ENCODE measurements around the gene OBP2A.

Gene OBP2A

DNA sequence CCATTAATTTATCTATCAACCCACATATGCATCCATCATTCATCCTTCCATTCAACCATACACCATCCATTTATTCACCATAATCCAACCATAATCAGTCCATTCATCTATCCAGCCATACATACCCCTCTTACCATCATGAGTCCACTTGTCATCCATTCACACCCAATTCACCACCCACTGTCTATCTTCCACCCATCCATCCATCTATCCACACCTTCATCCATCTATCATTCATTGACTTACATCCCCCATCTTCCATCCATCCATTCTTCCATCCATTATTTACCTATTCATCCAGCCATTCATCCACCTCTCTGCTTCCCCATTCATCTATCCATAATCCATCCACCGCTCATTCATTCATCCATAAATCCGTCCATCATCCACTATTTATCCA, 33.4 kb downstream of the OBP2A start:
- no peak for DNase-seq (ENCODE audit: low read depth in 2 of 2)

DNA sequence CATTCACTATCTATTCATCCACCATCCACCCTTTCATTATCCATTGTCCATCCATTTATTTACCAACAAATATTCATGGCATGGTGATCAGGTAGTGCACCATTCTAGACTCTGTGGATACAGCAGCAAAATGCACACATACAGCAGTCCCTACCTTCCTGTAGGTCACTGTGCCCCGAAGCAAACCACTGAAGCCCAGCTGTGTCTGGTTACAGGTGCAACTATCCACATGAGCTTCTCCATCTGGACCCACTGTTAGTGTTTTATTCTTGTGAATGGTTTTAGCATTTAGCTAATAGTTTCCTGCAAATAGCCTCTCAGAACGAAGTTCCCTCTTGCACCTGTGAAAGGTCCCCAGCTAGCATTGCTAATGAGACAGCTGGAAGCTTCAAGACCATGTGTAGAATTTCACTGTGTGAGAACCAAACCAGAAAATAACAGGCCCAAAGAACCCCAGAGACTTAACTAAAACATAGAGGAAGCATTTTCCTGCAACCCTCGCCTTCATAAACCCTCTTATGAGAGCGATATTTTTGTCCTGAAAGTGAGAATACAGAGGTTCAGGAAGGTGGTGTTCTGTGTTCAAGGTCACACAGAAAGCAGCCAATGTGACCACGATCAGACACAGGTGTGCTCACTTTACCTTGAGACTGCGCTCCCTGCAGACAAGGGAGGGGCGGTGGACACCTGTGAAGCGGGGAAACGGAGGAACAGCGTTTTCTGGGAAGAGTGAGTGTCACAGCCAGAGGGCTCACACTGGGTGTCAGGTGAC, 34.1 kb downstream of the OBP2A start:
- no peak for DNase-seq (ENCODE audit: low read depth in 2 of 2)

DNA sequence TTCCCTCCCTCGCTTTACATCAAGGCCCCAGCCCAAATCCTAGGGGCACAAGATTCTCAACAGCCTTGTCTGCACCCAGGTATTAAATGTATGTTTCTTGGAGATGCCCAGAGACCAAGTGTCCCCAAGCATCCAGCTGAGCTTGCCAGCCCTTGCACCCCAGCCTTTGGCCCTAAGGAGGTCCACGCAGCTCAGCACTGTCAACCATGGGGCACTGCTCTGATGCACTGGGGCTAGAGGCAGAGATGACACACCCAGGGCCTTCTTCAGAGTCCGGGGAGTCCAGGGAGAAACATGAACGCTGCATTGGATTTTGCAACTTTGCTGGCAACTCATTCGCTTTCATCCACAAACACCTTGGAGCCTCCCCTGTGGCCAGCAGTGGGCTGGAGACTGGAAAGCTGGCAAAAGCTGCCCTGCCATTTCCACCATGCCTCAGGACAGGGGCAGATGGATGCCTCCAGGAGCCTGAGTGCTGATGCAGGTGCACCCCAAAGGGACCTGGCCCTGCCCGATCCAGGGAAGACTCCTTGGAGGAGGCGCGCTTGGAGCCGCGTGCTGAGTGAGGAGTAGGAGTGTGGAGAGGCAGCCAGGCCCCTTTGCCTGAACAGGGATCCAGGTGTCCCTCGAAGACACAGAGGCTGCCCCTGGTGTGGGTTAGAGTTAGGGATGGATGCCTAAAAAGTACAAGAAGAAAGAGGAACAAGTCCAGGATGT, 34.9 kb downstream of the OBP2A start:
- no peak for DNase-seq (ENCODE audit: low read depth in 2 of 2)

DNA sequence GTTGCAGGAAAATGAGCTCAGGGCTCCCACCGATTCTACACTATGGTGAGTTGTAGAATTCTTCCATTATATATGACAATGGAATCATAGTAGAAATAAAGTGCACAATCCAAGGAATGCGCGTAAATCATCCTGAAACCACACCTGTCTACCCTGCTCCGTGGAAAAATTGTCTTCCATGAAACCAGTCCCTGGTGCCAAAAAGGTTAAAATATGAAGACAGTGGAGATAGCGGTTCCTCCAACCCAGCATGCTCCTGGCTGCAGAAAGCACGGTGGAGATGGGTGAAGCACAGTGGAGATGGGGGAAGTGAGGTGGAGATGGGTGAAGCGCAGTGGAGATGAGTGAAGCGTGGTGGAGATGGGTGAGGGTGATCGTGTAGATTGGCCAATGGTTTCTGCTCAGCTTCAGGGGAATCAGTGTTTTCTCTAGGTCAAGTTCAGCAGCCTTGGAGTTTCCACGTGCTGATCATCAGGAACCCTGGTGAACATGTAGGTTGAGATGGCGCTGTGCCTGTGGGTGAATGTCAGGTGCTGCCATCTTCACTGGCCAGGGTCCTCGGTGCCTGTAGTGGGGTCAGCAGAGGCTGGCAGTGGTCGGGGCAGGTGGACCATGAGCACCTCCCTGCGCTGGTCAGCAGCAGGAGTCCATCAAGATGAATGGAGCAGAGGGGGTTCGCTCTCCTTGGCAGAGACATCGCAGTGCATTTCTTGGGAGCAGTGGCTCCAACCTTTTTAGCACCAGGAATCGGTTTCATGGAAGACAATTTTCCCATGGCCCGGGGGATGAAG, 35.9 kb downstream of the OBP2A start:
- no peak for DNase-seq (ENCODE audit: low read depth in 2 of 2)

DNA sequence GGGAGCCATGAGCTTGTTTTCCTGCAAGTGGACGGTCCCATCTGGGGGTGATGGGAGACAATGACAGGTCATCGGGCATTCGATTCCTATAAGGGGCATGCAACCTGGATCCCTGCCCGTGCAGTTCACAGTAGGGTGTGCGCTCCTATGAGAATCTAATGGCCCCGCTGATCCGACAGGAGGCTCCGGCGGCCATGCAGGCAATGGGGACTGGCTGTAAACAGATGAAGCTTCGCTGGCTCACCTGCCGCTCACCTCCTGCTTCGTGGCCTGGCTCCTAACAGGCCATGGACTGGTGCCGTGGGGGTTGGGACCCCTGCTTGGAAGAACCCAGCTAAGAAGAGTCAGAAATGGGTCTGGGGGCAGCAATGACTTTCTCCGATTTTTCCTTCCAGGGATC, 36.6 kb downstream of the OBP2A start:
- no peak for DNase-seq (ENCODE audit: low read depth in 2 of 2)

DNA sequence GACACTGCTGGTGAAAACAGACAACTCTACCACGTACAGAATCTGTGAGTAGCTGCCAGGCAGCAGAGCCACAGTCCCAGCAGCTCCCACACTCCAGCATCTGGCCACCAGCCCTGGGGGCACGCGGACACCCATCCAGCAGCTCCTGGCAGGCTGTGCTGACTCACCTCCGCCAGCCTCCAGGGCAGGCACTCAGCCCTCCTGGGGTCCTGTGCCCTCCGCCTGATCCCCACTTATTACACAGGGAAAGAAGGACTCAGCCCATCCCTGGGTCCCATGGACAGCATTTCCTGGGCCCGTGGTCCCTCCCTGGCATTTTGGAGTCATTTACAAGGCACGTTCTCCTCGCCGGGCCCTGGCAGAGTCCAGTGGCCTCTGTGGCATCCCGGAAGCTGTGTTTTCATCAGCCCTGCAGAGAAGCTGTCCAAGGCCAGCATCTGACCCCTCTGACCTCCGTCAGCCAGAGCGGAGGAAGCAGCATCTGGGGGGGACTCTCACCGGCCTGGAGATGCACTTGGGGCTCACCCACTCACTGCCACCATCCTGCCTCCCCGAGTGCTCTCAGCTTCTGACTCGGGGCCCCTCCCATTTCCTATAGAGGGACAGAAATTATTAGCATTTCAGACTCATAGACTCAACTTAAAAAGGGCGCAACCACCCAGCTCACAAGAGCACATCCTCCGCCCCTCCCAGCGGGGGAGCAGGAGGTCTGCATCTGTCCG, 37.2 kb downstream of the OBP2A start:
- no peak for DNase-seq (ENCODE audit: low read depth in 2 of 2)

DNA sequence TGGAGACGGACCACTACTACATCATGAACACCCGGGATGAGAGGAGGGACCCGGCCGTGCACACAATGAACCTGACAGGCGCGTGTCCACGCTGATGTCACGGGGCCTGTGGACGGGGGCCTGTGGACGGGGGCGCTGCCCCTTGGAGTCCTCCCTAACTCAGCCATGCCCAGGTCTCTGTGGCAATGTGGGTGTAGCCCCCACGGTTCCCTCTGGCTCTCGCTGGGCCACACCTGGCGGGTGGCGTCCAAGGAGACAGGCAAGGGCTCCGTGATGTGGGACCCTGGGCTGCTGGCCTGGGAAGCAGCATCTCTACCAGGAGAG, 37.7 kb downstream of the OBP2A start:
- no peak for DNase-seq (ENCODE audit: low read depth in 2 of 2)

DNA sequence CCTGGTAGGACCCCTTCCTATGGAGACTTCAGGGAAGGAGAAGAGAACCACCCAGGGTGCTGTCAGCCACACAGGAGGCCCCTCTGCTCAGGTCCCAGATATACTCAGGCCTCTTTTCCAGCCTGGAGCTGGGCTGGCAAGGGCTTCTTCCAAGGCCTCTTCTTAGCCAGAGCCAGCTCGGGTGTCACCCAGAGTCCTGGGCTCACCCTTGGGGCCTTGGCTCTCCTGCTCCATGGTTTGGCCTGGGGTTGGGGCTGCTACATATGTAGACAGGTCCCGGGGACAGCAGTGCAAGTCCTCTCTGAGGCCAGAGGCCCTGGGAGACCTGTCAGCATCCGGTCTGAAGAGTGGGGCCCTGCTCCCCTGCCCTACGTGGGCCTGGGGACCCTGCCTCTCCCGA, 38.4 kb downstream of the OBP2A start:
- no peak for DNase-seq (ENCODE audit: low read depth in 2 of 2)

DNA sequence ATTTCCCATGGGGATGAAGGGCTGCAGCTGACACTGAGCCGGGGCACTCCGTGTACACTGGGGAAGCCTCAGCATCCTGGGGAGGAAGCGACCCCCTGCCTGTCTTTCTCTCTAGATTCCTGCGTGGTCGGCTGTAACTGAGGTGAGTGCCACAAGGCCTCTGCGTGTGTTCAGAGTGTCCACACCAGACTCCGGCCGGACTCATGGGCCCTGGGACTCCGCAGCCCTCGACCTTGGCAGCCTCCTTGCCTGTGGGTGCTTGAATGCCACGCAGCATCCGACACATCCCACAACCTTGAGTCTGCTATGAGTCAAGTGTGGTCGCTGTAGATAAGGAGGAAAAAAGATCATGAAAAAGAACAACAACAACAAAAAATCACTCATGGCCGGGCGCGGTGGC, 39.0 kb downstream of the OBP2A start:
- no peak for DNase-seq (ENCODE audit: low read depth in 2 of 2)

DNA sequence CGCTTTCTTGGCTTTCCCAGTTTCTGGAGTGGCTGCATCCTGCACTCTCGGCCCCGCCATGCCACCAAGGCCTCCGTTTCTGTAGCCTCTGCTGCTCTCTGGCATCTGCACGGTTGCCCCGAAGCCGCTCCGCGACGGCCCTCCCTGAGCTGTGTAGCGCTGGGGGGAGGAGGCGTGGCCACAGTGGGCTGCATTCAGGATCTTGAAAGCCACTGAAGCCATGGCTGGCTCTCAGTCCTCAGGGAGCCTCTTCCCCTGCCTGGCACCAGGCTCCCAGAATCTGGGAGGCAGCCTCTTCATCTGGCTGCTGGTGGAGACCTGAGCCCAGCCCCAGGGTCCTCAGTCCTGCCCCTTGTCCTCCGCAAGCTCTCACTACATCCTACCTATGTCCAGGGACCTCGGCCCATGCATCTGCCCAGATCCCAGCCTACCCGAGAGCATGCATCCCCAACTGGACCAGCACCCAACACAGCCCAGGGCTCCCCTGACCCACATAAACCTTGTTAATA, 40.7 kb downstream of the OBP2A start:
- no peak for DNase-seq (ENCODE audit: low read depth in 2 of 2)

DNA sequence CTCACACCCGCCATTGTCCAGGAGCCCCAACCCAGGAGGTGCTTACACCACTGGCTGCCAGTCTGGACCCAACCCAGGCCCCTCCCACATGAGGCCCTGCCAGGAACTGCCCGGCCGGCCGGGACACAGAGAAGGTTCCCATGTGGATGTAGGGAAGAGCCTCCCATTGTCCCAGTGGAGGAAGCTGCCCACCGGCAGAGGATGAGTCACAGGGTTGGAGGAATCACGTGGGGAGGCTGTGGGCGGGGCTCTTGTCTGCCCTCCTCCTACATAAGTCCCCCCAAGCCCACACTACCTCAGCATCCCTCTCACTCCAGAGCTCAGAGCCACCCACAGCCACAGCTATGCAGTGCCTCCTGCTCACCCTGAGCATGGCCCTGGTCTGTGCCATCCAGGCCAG, 41.7 kb downstream of the OBP2A start:
- DNase-seq (ENCODE audit: low read depth in 2 of 2): no peak

DNA sequence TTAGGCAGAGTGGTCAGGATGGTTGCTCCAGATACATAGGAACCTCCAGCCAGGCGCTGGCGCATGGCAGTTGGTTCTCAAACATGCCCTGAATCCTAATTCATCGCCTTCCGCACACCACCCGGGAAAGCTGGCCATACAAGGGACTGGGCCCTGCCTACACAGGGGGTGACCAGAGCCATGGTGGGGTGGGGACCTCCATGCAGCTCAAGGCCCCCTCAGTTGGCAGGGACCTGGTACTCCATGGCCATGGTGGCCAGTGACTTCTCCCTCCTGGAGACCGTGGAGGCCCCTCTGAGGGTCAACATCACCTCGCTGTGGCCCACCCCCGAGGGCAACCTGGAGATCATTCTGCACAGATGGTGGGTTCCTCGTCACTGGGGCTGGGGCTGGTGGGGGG, 42.4 kb downstream of the OBP2A start:
- DNase-seq (ENCODE audit: low read depth in 2 of 2): no peak

DNA sequence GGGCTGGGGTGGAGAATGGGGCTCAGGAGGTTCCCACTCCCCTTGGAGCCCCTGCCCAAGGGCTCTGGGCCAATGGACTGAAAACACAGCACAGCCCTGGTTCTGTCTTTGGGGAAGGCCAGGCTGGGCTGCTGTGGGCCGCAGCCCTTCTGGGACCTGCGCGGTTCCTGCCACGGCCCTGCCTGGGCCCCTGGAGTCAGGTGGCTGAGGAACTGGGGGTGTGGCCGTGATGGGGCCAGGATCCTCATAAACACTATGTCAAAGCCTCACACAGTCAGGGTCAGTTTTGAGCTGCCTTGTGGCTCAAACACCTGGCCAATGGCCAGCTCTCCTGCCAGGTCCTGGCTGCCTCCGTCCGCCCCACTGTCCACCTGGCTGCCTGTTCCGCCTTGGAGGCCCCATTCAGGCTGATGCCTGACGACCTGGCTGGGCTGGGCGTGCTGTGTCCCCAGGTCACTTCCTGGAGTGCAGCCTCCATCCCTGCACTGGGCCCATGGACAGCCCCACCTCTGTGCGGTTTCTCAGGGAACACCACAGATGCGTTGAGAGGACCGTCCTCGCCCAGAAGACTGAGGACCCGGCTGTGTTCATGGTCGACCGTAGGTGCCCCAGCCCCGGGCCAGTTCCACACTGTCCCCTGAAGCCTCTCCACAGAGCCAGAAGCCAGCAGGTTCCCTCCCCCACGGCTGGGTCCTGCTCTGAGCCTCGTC, 43.1 kb downstream of the OBP2A start:
- no peak for DNase-seq (ENCODE audit: low read depth in 2 of 2)

DNA sequence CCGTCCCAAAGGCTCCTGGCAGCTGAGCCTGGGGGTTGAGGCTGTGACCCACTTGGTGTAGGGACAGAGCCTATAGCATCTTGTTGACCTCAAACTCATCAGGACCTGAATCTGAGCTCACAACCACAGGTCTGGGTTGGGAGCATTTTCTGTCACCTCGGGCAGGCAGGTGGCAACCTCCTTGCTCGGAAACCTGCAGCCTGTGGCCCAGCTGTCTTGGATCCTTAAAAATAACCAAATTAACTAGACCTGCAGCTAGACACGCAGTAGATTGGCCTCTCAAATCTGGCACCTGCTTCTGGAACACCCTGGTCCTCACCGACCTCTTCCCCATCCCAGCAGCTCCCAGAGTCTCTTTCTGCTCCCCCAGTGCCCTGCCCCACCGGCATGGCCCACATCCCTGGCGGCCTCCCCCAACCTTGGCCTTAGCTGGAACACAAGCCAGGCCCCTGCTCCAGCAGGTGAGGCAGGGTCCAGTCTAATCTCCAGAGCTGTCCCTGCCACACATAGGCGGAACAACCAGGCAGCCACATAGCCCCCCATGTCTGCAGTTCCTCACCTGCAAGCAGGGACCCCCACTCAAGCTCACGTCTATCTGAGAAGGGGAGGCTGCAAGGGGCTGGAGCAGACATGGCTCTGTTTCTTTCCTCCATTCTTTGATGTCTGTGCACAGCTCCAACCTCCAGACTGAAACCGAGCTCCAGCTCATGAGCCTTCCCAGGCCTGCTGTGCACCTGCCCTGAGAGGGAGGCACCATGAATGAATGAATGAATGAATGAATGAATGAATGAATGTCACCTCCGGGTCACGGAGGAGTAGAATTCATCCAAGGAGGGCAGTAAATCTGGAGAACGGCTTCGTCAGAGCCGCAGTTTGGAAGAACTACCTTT, 43.9 kb downstream of the OBP2A start:
- DNase-seq (ENCODE audit: low read depth in 2 of 2): no peak

DNA sequence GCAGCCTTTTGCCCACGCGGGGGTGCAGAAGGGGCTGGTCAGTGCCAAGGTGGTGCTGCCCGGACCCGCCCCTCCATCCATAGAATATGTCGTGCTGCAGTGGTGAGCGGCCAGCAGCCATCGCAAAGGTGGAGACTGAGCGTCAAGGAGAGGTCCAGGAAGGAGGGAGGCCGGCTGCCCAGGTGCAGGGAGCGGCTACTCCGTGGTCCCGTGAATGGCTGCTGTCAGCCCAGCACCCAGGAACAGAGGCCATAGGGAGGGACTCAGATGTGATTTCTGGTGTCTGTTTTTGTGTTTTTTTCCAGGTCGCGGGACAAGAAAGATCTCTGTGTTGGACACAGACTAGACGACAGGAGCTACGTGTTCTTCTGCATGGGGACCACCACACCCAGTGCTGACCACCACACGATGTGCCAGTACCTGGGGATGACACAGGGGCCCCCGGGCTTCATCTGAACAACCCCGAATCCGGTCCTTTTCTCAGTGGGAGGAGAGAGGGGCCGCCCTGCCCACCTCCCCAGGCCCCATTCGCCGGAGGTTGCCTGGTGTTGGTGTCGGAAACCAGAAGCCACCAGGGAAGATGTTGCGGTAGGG, 44.7 kb downstream of the OBP2A start:
- no peak for DNase-seq (ENCODE audit: low read depth in 2 of 2)

DNA sequence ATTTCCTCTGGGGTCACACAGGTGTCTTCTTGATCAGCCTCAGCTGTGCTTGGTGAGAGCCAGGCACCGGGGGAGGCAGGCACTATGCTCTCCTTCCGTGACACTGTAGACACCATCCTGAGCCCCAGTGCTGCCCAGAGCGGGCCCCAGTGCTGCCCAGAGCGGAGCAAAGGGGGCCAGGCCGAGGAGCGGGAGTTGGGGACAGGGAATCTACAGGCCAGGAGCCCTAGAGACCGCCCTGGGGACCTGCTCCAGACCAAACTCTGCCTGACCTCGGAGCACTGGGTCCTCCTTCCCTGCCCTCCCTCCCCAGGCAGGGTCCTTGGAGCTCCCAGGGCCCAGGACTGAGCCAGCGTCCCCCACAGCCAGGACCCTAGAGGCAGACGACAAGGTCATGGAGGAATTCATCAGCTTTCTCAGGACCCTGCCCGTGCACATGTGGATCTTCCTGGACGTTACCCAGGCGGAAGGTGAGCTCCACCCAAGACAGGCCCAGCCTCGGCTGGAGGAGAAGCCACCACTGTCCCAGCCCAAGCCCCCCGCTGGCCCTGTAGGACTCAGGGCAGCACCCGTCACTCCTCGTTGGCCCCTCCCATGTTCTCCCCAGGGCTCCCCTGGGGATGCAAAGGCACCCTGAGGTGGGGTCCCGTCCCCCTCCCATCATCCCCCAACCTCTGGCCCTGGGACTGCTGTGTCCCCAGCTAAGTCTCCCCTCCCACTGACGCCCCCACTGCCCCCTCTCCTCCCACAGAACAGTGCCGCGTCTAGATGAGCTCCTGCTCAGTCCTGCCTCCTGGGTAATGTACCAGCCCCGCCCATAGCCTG, 45.8 kb downstream of the OBP2A start:
- DNase-seq (ENCODE audit: low read depth in 2 of 2): no peak

DNA sequence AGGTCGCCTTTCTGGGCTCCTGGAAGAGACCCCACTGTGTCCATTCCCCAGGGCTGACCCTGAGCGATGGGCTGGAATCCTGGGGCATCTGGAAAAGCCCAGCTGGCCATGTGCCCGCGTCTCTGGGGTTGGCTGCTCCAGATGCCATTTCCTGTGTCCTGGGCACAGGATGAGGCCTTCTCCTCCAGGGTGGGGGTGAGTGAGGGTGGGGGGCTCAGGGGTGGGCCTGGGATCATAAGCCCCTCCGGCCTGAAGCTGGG, 46.3 kb downstream of the OBP2A start:
- DNase-seq (ENCODE audit: low read depth in 2 of 2): no peak

DNA sequence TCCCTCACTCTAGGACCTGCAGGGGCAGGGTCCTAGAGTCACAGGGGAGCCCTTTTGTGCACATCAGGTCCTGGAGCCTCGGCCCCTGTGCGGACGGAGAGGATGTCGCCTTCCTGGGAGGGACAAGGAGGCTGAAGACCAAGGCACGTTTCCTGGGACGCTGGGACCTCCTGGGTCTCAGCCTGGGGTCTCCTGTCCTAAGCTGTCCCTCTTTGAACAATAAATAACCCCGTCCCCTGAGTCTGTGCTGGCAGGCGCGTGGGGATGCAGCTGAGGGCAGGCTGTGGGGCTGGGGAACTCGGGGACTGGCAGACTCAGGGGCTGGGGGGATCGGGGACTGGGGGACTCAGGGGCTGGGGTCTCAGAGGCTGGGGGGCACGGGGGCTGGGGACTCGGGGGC, 46.7 kb downstream of the OBP2A start:
- DNase-seq (ENCODE audit: low read depth in 2 of 2): no peak

DNA sequence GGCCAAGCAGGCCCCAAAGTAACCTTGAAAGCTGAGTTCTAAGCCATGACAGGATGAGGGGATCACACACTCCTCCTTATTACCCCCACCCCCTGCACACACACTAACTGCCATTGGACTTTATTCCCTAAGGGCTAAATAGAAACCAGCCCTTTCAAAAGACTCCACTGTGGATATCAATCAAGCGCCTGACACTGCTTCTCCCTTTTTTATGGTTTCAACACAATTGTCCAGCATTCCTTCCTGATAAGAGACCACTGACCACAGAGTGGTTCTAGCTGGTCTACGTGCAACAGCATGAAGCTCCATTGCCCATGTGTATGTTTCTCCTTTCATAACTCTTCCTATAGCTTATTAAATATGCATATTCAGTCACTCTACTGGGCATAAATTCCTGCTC, 50.3 kb downstream of the OBP2A start:
- DNase-seq (ENCODE audit: low read depth in 2 of 2): no peak
